Epithelial cell of prostate (primary cell): ENCODE data around the gene ZC3H15.

Experiments used
- DNase-seq: peaks from one replicate; pipeline ENCODE4 v3.0.0-alpha.2; 2011; ENCODE audit warnings: low read depth, low spot score
- H3K27ac ChIP-seq: fragments of 450-650 bp; 2 replicates; pipeline ENCODE4 v1.5.1; 2017; ENCODE audit warnings: mild to moderate bottlenecking

ZC3H15 gene

DNA sequence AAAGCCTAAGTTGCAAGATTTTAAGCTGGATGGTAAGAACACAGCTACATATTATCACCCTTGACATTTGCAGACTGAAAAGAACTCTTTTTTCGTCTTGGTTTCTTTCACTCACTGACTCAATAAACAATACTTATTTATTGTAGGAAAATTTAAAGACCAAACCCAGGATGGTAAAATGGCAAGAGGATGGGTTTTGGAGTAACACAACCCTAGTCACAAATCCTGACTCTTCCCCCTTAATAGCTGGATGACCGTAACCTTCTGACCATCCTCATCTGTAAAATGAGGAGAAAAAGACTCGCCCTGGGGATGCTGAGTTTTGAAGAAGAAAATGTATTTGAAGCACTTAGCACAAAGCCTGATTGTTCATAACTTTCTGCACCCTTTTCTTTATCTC is 48.3 kb downstream of the ZC3H15 start:
- DNase-seq = no peak
- H3K27ac ChIP-seq = no peak overlapping the region

DNA sequence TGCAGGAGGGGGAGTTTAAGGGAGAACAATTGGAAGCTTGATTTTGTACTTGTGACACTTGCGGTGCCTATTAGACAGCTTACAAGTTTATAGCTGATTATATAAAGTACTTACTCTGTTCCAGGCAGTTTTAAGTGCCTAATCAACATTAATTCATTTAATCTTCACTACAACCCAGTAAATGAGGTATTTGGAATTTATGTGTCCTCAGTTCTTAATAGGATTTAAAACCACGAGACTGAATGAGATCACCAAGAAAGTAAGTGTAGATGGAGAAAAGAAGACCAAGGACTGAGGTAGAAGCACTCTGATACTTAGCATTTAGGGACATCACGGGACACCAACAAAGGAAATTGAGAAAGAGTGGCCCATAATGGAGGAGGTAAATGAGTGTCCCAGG is 49.8 kb downstream of the ZC3H15 start:
- H3K27ac ChIP-seq = no peak overlapping the region
- no peak for DNase-seq

DNA sequence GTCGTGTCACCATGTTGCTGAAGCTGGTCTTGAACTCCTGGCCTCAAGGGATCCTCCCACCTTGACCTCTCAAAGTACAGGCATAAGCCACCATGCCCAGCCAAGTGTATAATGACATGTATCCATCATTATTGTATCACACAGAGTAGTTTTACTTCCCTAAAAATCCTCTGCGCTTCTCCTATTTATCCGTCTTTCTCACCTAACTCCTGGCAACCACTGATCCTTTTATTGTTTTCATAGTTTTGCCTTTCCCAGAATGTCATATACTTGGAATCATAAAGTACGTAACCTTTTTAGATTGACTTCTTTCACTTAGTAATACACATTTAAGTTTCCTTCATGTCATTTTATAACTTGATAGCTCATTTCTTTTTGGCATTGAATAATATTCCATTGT is 51.0 kb downstream of the ZC3H15 start:
- no peak for DNase-seq
- no peak overlapping the region for H3K27ac ChIP-seq

DNA sequence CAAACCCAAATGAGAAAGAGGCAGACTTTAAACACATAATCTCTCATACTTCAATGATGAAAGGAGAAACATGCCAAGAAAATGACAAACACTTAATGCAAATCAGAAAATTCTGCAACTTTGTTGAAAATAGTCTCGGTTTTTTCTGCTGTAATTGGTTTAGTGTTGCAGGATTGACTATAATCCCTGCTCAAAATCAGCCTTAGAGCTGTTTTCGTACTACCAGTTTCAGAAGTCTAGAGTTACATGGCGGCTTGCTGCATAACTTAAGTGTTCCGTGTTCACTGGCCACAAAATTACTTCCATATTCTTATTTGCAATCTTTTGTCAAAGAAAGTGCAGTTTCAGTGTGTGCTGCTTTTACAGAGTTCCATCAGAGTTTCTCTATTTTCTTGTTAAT is 54.9 kb downstream of the ZC3H15 start:
- no peak overlapping the region for H3K27ac ChIP-seq
- DNase-seq = no peak

DNA sequence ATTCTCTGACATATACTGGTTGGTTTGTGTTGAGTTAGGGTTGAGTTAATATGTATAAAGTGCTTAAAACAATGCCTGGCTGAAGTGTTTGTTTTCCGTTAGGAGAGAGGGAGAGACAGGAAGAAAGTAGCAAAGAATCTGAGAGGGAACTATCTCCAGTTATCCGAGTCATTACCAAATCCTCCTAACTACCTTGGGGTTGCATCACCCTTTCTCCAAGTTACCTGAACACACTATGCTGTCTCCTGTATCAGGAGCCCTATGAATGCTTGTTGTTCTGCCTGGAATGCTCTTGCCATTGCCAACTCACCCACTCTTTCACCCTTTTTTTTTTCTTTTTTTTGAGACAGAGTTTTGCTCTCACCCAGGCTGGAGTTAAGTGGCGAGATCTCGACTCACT is 55.9 kb downstream of the ZC3H15 start:
- peak overlapping the region; percentile 88 for H3K27ac ChIP-seq
- no peak for DNase-seq

DNA sequence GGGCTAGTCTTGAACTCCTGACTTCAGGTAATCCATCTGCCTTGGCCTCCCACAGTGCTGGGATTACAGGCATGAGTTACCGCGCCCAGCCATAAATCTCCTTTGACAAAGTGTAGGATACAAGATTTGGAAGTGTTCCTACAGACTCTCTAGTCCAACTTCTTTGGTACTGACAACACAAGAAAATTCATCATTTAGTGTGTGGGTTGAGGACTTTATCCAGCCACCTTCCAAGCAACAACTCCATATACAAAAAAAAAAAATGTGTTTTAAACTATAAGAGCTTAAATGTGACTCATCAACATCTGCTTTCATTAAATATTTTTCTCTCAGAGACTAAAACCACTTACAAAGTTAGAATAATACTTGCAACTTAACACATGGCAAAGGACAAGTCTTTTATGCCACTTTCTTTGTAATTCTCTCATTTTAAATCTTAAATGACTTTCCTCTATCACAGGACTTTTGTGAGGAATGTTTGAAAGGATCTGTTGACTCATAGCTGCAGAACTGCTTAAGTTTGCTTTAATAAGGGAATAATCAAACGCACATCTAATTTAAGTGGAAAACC is 57.6 kb downstream of the ZC3H15 start:
- H3K27ac ChIP-seq = peak overlapping the region; percentile 88
- DNase-seq = no peak

DNA sequence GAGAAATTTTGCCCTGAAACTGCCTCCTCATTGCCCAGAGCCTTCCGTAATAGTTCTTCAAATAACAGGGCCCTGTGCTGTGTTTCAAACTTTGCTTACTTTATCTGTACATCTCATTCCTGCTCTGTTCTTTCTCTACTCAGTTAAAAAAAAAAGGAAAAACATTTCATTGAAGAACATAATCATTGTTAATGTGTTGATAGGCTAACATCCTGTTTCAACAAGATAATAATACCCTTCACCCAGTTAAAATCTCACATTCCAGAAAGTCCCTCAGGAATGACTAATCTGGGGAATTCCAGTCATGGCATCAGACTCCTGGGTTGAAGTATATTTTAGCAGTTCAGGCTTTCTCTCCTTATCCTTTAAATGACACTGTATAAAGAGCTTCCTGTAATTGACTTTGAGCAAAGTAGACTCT is 58.2 kb downstream of the ZC3H15 start:
- DNase-seq = peak; percentile 64
- peak overlapping the region; percentile 88 for H3K27ac ChIP-seq

DNA sequence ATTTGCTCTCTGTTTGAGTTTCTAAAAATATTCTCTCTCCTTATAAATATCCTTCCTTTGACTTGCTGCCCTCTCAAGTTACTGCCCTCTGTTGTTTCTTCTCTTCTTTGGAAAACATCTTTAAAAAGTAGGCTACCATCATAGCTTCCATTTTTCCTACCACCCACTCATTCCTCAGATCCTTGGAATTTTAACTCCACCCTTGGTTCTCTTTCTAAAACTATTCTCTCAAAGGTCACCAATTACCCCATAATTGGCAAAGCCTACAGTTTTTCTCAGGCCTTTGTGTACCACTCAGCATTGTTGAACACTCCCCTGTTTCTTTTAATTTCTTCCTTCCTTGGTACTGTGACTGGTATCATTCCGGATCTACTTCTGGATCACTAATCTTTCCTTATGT is 60.8 kb downstream of the ZC3H15 start:
- no peak overlapping the region for H3K27ac ChIP-seq
- DNase-seq = no peak

DNA sequence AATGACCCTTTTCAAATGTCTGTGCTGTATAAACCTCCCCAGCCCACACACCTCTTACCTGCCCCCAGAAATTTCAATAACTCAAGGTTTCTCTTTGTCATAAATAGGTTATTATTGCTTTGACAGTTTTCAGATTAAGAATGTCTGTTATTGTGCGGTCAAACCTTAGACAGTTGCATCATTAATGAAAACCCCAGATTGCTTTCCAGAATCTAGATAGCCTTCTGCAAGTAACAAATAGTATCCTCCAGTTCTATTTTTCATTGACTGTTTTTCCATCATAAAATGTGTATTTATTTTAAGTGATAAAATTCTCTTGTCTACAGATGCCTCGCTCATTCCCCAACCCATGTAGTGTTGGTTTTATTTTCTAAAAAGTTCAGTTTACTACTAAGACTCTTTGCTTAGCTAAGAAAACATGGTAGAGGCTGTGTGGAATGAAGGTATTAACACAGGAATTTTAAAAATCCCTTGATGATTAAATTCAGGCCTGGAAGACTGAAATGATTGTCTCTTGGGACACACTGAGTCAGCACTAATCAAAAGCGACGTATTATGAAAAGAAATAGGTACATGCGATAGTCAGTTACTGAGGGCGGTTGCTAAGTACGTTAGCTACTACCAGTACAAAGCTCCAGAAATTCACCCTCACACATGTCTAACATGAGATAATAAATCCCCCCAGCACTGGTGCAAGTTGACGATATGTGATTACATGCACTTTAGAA is 65.4 kb downstream of the ZC3H15 start:
- no peak overlapping the region for H3K27ac ChIP-seq
- DNase-seq = no peak

DNA sequence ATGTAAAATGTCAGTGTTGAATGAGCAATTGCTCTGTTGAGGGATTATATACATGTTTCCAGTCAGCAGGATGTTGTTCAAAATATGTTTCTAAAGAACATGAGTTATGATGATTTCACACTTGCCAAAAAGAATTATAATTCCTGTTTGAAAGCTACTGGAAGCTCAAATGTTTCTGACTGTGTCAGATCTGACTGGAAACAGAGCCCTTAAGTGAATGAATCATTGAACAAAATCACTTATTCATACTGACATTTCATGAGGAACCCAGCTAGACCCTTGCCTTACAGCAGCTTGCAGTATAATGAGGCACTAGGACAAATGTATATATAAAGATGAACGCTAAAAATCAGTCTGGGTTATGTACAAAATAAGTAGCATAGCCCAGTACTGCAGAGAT is 68.4 kb downstream of the ZC3H15 start:
- H3K27ac ChIP-seq = peak overlapping the region; percentile 25
- no peak for DNase-seq

DNA sequence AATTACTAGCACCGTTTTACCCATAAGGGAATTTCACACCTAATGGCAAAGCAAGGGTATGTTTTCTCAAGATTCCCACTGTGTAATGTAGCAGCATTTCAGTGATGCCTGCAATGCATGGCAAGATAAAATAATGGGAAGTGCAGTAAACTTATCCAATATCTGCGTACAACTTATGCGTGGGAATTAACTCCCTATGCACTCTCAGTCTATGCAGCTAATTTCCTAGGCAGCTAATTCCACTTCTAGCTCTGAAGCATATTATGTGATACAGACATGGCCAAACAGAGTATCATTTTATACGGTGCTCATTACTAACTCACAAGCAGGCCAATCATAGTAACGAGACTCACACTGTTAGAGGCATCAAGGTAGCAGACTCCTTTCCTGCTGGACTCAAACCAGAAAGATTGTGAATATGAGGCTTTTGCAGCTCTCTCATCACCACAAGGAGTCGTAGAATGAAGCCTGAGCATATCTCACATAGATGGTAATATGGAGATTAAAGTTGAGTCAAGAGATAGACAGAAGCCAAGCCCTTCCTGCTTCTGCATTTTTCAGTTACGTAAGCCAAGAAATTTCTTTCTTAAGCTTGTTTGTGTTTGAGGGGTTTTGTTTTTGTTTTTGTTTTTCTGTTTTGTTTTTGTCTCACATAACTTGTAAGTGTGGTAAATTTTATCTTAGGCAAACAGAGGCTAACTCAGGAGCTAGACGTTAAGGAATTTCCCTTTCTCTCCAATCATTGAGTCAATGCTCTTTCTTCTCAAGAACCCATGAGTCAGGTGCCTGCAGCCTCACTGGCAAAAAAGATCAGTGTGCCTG is 69.0 kb downstream of the ZC3H15 start:
- peak overlapping the region; percentile 25 for H3K27ac ChIP-seq
- DNase-seq = no peak

DNA sequence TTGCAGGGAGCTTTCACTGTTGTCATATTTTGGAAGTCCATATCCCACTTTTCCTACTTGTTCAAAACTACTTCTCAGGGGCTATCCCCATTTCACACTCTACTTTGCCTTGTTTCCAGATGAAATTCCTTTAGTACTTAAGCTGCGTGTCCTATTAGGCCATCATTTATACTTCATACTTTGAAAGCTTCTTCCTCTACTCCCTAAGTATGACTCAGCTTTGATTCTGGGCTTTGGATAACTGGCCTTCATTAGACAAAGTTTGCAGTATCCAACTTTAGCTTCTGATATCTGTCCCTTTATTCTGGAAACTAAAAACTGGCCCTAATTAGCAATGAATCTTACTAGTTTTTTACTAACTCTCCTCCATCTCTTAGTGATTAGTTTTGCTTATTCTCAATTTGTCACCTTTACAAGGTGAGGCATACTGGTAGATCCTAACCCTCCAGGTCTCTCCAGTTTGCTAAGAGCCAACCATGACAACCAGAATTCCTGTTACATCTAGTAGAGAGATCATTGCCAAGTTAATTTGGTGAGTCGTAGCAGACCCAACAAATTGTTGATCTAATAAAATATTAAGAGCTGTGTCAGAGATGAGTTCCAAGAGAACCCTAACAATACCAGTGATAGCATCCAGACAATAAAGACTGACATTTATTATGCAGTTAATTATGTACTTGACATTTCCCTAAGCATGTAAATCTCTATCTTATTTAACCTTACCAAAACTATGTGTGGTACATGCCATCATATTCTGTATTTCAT is 72.6 kb downstream of the ZC3H15 start:
- H3K27ac ChIP-seq = no peak overlapping the region
- DNase-seq = no peak
